Placental pericyte (primary cell): Measurements from ENCODE around the gene GRK6. TPM values are rescaled to one million over a fixed set of nuclear protein-coding genes. Genes with fewer than 3 reads are reported as not detected.

Source experiments
- total RNA-seq: library from RNA; depleted of rRNA; stranded (reverse); fragments of >200 nt; gene quantifications from 2 replicates; pipeline ENCODE4 v1.2.3, GENCODE V29; 2012

The GRK6 gene
- total RNA-seq, result 35.9 and 47.4 TPM in 2 replicates

GRCh38 chr5:177426566-177427210 lies at the start of gene GRK6:
GRK6 (plus strand) TSS chr5:177426676; CDS start chr5:177426846, 170 bp downstream.

GRCh38 chr5:177384134-177384533 lies 42.3 kb upstream of the GRK6 start, which contains the start of gene SLC34A1:
SLC34A1 (plus strand) TSS chr5:177384434; CDS start chr5:177385742, 1,308 bp downstream.

GRCh38 chr5:177399997-177400868 lies 26.2 kb upstream of the GRK6 start, which contains the start of gene PFN3:
PFN3 (minus strand) TSS chr5:177400661; CDS start chr5:177400576, 85 bp downstream.

GRCh38 chr5:177409043-177409801 lies 17.3 kb upstream of the GRK6 start, which contains the start of gene F12:
F12 (minus strand) TSS chr5:177409564; CDS start chr5:177409527, 37 bp downstream.

GRCh38 chr5:177446200-177447065 lies 20.0 kb downstream of the GRK6 start, which contains the start of gene PRR7:
PRR7 (plus strand) TSS chr5:177446814; CDS start chr5:177455068, 8,254 bp downstream.

GRCh38 chr5:177473443-177474001 lies 47.0 kb downstream of the GRK6 start, which contains the start of gene DBN1:
DBN1 (minus strand) TSS chr5:177473634; CDS start chr5:177473521, 113 bp downstream.

Other genes with a start within 250 kb of the GRK6 start
- 10.7 and 35.5 TPM in 2 replicates for gene RAB24, start 123.0 kb upstream of the GRK6 start, total RNA-seq
- gene PRELID1, start 122.9 kb upstream of the GRK6 start, total RNA-seq, result 99.4 and 145 TPM in 2 replicates
- 1.8 and 10.6 TPM in 2 replicates for gene MXD3, start 114.8 kb upstream of the GRK6 start, total RNA-seq
- gene LMAN2, start 75.0 kb upstream of the GRK6 start, total RNA-seq, result 242 and 674 TPM in 2 replicates
- gene RGS14, start 68.8 kb upstream of the GRK6 start, total RNA-seq, result 4.7 and 6.6 TPM in 2 replicates
- not detected in 2 replicates for gene SLC34A1, start 42.2 kb upstream of the GRK6 start, total RNA-seq
- gene PFN3, start 26.0 kb upstream of the GRK6 start, total RNA-seq, result not detected in 2 replicates
- gene F12, start 17.1 kb upstream of the GRK6 start, total RNA-seq, result 0.22 and 0.57 TPM in 2 replicates
- 3.7 and 8.6 TPM in 2 replicates for gene PRR7, start 20.1 kb downstream of the GRK6 start, total RNA-seq
- 125 and 151 TPM in 2 replicates for gene DBN1, start 47.0 kb downstream of the GRK6 start, total RNA-seq
- 153 and 326 TPM in 2 replicates for gene PDLIM7, start 70.9 kb downstream of the GRK6 start, total RNA-seq
- gene DOK3, start 83.2 kb downstream of the GRK6 start, total RNA-seq, result 2.2 and 4.2 TPM in 2 replicates
- 80.2 and 88.6 TPM in 2 replicates for gene DDX41, start 90.3 kb downstream of the GRK6 start, total RNA-seq
- gene FAM193B, start 127.9 kb downstream of the GRK6 start, total RNA-seq, result 27.6 and 27.9 TPM in 2 replicates
- 164 and 297 TPM in 2 replicates for gene TMED9, start 165.5 kb downstream of the GRK6 start, total RNA-seq
- gene B4GALT7, start 173.5 kb downstream of the GRK6 start, total RNA-seq, result 43.1 and 43.5 TPM in 2 replicates